GM18502 (cell line): ENCODE measurements around the gene ANKFY1.

ENCODE experiments used
- ATAC-seq: cut with Tn5 transposase; IDR thresholded peaks from one replicate; pipeline ENCODE4 v1.9.1; 2021; ENCODE audit warnings: mild to moderate bottlenecking; ENCODE audit not compliant: unreplicated experiment, poor library complexity

Gene ANKFY1

GRCh38 chr17:4136373-4136772 is 127.4 kb downstream of the ANKFY1 start:
- ATAC-seq, result no peak

- no peak for ATAC-seq
Observed at GRCh38 chr17:4135489-4135888, 128.3 kb downstream of the ANKFY1 start.

- ATAC-seq, result no peak
Observed at GRCh38 chr17:4134721-4135120, 129.1 kb downstream of the ANKFY1 start.

- ATAC-seq, result no peak
Observed at GRCh38 chr17:4130715-4131114, 133.1 kb downstream of the ANKFY1 start.

- ATAC-seq, result no peak
Observed at GRCh38 chr17:4127555-4127954, 136.2 kb downstream of the ANKFY1 start.

GRCh38 chr17:4125552-4125951 is 138.2 kb downstream of the ANKFY1 start:
- ATAC-seq, result no peak

GRCh38 chr17:4124999-4125398 is 138.8 kb downstream of the ANKFY1 start:
- no peak for ATAC-seq

GRCh38 chr17:4120332-4120731 is 143.4 kb downstream of the ANKFY1 start:
- ATAC-seq, result no peak

GRCh38 chr17:4119299-4119698 is 144.5 kb downstream of the ANKFY1 start:
- ATAC-seq, result no peak

- ATAC-seq, result no peak
Observed at GRCh38 chr17:4118015-4118743, 145.6 kb downstream of the ANKFY1 start.

- no peak for ATAC-seq
Observed at GRCh38 chr17:4116516-4116915, 147.3 kb downstream of the ANKFY1 start.
